ENCODE data around the gene ZNF683. TPM values are rescaled to one million over a fixed set of nuclear protein-coding genes. Genes with fewer than 3 reads are reported as not detected.

Gene ZNF683
- total RNA-seq, 2 donors from 2014 or later: not detected

GRCh38 chr1:26412180-26412840 is 39.8 kb upstream of the ZNF683 start:
- no peak for DNase-seq (ENCODE audit: low spot score)
- Histone ChIP-seq H3K9me3 (no peaks in the 10 kb centered on the region), H3K4me1 (ENCODE audit: control insufficient read depth in 1 of 2, low read depth in 2 of 2) (no peaks in the 10 kb centered on the region), H3K27me3 (replicated peaks; ENCODE audit: insufficient read depth) (peaks cover 17% of the 10 kb centered on the region), H3K36me3 (no peaks in the 10 kb centered on the region), H3K27ac (no peak overlapping the region), H3K4me3 (no peak overlapping the region)
- ATAC-seq (ENCODE audit: insufficient number of reproducible peaks, low FRiP score, low read depth): no peak
- no peak for TF ChIP-seq CTCF (IDR thresholded peaks at IDR 0.05)

- H3K9me3 ChIP-seq: no peaks in the 10 kb centered on the region
- no peak overlapping the region for H3K27ac ChIP-seq
- H3K4me3 ChIP-seq: no peak overlapping the region
- DNase-seq (ENCODE audit: low spot score) (no peak), ATAC-seq (ENCODE audit: insufficient number of reproducible peaks, low FRiP score, low read depth) (no peak)
- no peaks in the 10 kb centered on the region for H3K4me1 ChIP-seq (ENCODE audit: control insufficient read depth in 1 of 2, low read depth in 2 of 2)
- peaks cover 17% of the 10 kb centered on the region for H3K27me3 ChIP-seq (replicated peaks; ENCODE audit: insufficient read depth)
- H3K36me3 ChIP-seq: no peaks in the 10 kb centered on the region
- TF ChIP-seq CTCF (IDR thresholded peaks at IDR 0.05): no peak
Measured at GRCh38 chr1:26411624-26412074, 39.1 kb upstream of the ZNF683 start.

- Histone ChIP-seq H3K4me3 (no peak within 1 kb of the TSS), H3K27ac (no peak within 1 kb of the TSS), H3K27me3 (replicated peaks; ENCODE audit: insufficient read depth) (peaks cover 17% of the 10 kb centered on the region), H3K36me3 (no peaks in the 10 kb centered on the region), H3K9me3 (no peaks in the 10 kb centered on the region), H3K4me1 (ENCODE audit: control insufficient read depth in 1 of 2, low read depth in 2 of 2) (no peaks in the 10 kb centered on the region)
- no peak for TF ChIP-seq CTCF (IDR thresholded peaks at IDR 0.05)
- ATAC-seq (ENCODE audit: insufficient number of reproducible peaks, low FRiP score, low read depth): no peak
- DNase-seq (ENCODE audit: low spot score): no peak
Measured at GRCh38 chr1:26410706-26411623, 38.4 kb upstream of the ZNF683 start, which contains the start of gene LIN28A. Gene LIN28A, plus strand, starts transcription at chr1:26410817. Its CDS starts 75 bp downstream, at chr1:26410892.

- no peaks in the 10 kb centered on the region for H3K4me1 ChIP-seq (ENCODE audit: control insufficient read depth in 1 of 2, low read depth in 2 of 2)
- H3K9me3 ChIP-seq: no peaks in the 10 kb centered on the region
- H3K36me3 ChIP-seq: no peaks in the 10 kb centered on the region
- peaks cover 16% of the 10 kb centered on the region for H3K27me3 ChIP-seq (replicated peaks; ENCODE audit: insufficient read depth)
- DNase-seq (ENCODE audit: low spot score) (no peak), ATAC-seq (ENCODE audit: insufficient number of reproducible peaks, low FRiP score, low read depth) (no peak)
- no peak for TF ChIP-seq CTCF (IDR thresholded peaks at IDR 0.05)
- H3K27ac ChIP-seq: no peak overlapping the region
- H3K4me3 ChIP-seq: no peak overlapping the region
Measured at GRCh38 chr1:26409191-26409807, 36.7 kb upstream of the ZNF683 start.

- Histone ChIP-seq H3K4me3 (no peak overlapping the region), H3K36me3 (no peaks in the 10 kb centered on the region), H3K27ac (no peak overlapping the region), H3K27me3 (replicated peaks; ENCODE audit: insufficient read depth) (peaks cover 10% of the 10 kb centered on the region), H3K9me3 (no peaks in the 10 kb centered on the region), H3K4me1 (ENCODE audit: control insufficient read depth in 1 of 2, low read depth in 2 of 2) (no peaks in the 10 kb centered on the region)
- ATAC-seq (ENCODE audit: insufficient number of reproducible peaks, low FRiP score, low read depth) (peak; percentile 65), DNase-seq (ENCODE audit: low spot score) (no peak)
- TF ChIP-seq CTCF (IDR thresholded peaks at IDR 0.05): no peak
Measured at GRCh38 chr1:26408604-26409003, 36.1 kb upstream of the ZNF683 start.
